Inflammatory macrophage treated with lipopolysaccharide for 4 hours (primary cell): Measurements from ENCODE around the gene PSMD8.

Experiments used
- DNase-seq: peaks from one replicate; pipeline ENCODE4 v3.0.0-alpha.2; 2020

Gene PSMD8

DNA sequence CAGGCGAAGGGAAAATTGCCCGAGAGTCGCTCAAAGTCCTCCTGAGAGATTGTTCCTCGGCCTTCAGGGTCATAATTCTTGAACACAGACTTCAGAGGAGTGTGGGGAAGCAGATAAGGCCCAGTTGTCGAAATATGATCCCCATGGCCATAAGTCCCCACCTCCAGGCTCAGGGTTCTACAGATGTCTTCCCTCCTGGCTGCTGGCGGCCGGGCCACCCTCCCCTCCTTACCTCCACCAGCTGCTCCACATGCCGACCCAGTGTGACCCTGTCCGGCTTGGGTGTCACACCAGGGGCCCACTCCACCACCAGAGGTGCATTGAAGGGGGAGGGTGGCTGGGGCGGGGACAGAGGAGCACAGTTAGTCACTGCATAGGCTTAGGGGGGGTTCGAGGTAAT lies 38.6 kb downstream of the PSMD8 start:
- DNase-seq, result no peak

GRCh38 chr19:38413416-38413815 lies 39.0 kb downstream of the PSMD8 start:
- no peak for DNase-seq

DNA sequence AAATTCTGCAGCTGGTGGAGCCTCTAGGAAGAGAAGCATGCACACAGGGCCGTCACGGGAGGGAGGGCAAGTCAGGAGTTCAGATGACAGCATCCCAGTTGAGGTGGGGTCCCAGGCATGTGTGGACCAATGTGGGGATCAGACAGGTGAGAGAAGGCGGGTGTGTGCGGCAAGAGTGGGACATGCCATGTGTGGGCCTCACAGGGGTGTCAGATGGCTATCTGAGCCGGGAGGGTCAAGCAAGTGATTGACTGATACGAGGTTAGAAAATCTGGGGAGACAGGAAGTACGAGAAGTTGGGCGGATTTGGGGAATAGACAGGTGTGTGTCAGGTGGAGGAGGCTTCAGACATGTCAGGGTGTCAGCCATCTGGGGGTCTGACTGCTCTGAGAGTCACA lies 42.8 kb downstream of the PSMD8 start:
- DNase-seq, result no peak

- DNase-seq, result peak; percentile 92
Measured at GRCh38 chr19:38417544-38418506, 43.5 kb downstream of the PSMD8 start.

DNA sequence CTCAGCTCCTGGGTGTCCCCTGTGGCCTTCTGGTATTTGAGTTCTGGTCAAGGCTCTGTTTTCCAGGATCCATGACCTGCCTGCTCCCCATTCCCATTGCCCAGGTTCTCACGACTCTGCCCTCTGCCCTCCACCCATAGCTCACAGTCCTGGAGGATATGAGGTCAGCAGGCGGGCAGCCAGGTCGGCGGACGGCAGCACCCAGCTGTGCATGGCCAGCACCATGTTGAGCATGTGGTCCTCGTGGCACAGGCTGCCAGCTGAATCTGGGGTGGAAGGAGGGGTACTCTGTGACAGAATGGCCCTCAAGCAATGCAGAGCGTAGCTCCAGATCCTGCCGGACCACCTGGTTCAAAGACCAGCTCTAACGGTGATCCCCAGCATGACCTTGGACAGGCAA lies 46.6 kb downstream of the PSMD8 start:
- no peak for DNase-seq

- no peak for DNase-seq
Measured at GRCh38 chr19:38421856-38422255, 47.5 kb downstream of the PSMD8 start.

DNA sequence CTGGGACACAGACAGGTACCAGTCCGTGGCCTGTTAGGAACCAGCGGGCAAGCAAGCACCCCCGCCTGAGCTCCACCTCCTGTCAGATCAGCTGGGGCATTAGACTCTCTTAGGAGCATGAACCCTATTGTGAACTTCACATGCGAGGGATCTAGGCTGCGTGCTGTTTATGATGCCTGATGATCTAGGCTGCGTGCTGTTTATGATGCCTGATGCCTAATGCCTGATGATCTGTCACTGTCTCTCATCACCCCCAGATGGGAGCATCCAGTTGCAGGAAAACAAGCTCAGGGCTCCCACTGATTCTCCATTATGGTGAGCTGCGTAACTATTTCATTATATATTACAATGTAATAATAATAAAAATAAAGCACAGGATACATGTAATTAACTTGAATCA lies 48.1 kb downstream of the PSMD8 start:
- no peak for DNase-seq

DNA sequence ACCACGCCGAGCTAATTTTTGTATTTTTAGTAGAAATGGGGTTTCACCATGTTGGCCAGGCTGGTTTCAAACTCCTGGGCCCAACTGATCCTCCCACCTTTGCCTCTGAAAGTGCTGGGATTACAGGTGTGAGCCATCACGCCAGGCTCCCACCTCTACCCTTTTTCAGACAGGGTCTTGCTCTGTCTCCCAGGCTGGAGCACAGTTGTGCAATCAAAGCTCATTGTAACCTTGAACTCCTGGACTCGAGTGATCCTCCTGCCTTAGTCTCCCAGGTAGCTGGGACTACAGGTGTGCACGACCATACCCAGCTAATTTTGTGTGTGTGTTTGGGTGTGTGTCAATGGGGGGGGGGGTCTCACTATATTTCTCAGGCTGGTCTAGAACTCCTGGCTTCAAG lies 49.9 kb downstream of the PSMD8 start:
- no peak for DNase-seq

DNA sequence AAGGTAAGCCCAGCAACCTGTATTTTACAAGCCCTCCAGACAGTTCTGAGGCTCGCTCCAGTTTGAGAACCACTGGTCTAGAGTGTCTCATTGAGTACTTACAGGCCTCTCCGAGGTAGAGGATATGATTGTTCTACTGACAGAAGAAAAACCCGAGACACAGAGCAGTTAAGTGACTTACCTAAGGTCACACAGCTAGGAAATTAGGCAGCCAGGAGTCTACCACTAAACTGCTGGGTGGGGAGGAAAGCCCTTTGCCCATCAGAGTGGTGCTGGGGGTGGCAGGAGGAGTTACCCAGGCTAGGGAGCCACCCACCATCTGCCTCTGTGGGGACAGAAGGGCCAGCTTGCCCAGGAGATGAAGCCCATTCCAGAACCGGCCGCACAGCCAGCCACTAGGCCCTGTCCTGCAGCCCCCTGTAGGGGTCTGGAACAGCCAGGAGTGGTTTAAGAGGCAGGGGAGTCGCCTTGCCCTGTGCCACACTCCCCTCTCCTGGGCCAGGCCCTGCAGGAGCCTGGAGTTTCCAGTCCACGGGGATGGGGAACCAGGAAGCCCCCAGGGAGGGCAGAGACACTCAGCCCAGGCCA lies 50.9 kb downstream of the PSMD8 start:
- DNase-seq, result no peak

DNA sequence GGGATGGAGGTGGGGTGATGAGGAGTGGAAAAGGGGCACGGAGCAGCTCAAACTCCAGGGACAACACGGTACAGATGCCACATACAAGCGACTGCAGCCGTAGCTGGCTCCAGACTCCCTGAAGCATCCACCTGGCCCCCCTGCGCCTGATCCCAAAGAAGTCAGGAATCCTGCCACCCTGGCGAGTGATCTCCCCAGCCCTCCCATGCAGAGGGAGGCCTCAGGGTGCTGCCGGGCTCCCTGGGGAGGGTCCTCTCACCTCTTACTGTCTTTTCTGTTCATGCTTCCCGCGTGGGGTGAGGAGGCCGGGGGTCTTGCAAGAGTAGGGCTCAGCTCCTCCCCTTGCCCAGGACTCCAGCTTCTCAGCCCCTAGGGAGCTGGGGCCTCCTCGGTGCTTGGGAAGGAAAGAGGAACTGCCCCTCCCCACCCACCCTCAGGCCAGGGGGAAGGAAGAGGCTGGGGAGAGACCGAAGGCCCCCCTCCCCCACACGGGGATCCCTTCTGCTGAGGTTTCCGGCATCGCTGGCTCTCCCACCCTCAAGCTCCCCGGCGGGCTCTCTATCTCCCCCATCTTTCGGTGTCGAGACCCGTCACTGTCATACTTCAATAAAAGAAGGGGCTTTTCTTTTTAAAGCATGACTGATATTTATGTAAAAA lies 51.6 kb downstream of the PSMD8 start, which contains the start of gene RASGRP4:
RASGRP4 (minus strand) TSS at position 410 of the 657 bp plus-strand sequence; CDS start at position 282, 128 bp downstream.
- DNase-seq, result peak; percentile 49

- DNase-seq, result peak; percentile 20
Measured at GRCh38 chr19:38427035-38427677, 52.8 kb downstream of the PSMD8 start.

DNA sequence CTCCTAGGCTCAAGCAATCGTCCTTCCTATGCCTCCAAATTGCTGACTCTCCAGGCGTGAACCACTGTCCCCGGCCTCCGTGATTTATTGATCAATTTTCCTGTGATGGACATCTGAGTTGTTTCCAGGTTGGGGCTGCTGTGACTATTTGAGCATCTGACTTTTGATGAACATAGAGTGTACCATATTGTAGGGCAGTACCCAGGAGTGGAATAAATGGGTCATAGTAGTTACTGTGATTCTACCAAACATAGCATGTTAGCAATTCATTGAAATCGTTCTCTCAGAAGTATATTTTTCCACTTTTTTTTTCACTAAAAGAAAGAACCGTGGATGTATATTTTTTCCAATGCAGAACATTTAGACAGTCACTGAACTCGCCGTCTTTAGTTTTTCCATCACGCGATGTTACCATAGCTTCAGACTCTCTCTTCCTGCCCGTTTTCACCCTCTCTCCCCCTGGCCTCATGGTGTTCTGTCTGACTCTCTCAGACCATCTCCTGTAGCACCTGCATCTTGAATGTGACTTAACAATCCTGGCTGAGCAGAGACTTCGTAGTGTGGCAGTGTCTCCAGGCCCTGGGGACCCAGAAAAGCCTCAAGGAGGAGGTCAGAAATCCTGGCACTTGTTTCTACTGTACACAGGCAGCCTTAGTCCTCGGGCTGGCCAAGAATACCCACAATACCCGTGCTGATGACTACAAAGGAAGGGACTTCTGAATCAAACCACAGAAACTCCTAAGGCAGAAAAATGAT lies 54.9 kb downstream of the PSMD8 start:
- no peak for DNase-seq

DNA sequence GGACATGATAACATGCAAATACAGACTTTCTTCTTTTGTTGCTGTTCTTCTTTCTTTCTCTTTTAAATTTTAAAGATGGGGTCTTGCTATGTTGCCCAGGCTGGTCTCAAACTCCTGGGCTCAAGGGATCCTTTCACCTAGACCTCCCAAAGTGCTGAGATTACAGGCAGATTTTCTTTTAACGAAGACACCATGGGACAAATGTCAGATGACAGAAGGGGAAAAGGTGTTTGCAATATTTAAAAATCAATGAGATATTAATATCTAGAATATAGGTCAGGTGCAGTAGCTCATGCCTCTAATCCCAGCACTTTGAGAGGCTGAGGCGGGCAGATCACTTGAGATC lies 55.4 kb downstream of the PSMD8 start:
- no peak for DNase-seq

DNA sequence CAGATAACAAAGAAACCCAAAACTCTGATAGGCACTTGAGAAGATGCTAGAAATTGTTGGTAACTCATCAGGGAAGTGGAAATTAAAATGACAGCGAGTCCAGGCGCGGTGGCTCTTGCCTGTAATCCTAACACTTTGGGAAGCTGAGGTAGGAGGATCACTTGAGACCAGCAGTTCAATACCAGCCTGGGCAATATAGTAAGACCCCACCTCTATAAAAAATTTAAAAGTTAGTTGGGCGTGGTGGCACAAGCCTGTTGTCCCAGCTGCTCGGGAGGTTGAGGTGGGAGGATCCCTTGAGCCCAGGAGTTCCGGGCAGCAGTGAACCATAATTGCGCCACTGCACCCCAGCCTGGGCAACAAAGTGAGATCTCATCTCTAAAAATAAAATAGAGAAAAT lies 56.6 kb downstream of the PSMD8 start:
- no peak for DNase-seq

DNA sequence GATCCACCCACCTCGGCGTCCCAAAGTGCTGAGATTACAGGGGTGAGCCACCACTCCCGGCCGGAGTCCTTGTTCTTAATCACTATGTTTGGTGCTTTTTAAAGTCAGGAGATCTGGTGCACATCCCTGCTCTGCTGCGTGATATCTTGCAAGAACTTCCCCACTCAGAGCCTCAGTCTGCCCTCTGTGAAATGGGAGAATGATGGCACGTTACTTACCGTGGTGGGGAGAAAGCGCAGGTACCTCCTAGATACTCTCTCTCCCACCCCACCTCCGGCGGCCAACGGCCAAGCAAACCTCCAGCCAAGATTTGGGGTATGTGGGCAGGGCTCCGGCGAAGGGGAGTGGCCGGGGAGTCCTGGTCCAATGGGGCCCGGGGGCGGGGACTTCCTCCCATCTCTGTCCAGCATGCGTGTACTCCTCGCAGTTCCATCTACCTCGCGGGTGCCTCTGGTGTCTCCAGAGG lies 58.9 kb downstream of the PSMD8 start, which contains the start of gene RYR1:
RYR1 (plus strand) TSS at position 424 of the 466 bp plus-strand sequence. CDS start 139 bp downstream, outside the sequence.
- DNase-seq, result peak; percentile 45
